A549 treated with AZD9567 at 1 μM for 4 hours (cell line): ENCODE measurements around the gene CIBAR2. TPM values are rescaled to one million over a fixed set of nuclear protein-coding genes. Genes with fewer than 3 reads are reported as not detected.

Experiments
- total RNA-seq: library from RNA; stranded (reverse); fragments of 200-300 nt; extraction: Qiagen RNA extraction; gene quantifications from 5 replicates; pipeline ENCODE4 v1.2.3, GENCODE V29; 2022; ENCODE audit not compliant: insufficient read depth

The CIBAR2 gene
- not detected in 5 replicates for total RNA-seq

DNA sequence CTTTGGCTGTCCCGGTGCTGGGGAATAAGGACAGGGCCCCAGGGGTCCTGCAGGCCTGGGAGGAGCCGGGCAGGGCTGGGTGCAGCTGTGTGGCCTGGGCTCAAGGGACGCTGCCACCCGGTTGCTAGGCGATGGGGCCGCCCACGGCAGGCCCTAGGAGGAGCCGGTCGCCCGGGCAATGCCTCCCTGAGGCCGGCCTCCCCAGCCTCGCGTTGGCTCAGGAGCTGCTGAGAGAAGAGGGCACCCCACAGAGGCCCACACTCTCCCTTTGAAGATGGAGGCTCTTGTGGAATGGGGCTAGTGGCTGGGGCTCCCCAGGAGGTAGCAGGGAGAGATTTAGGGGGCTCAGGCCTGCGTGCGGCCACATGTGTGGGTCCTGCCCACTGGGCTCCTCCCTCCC is at the start of gene CIBAR2:
Gene CIBAR2 (minus strand): TSS at position 109 of the 400 bp plus-strand sequence. CDS start 120 bp downstream, outside the sequence.

Other genes with a start within 250 kb of the CIBAR2 start
- gene ZDHHC7, start 100.9 kb downstream of the CIBAR2 start, total RNA-seq, result 67.5 to 76.0 TPM (median 69.4 TPM) in 5 replicates
- gene KIAA0513, start 84.7 kb downstream of the CIBAR2 start, total RNA-seq, result 2.0 to 3.6 TPM (median 2.2 TPM) in 5 replicates